Measurements from ENCODE around the gene APOA4.

- TF ChIP-seq POLR2A (IDR thresholded peaks at IDR 0.05; ENCODE audit: low read depth) (no peak), POLR2AphosphoS5 (IDR thresholded peaks at IDR 0.05) (no peak), EP300 (IDR thresholded peaks at IDR 0.05) (no peak)
- TF ChIP-seq, protein P1, sequence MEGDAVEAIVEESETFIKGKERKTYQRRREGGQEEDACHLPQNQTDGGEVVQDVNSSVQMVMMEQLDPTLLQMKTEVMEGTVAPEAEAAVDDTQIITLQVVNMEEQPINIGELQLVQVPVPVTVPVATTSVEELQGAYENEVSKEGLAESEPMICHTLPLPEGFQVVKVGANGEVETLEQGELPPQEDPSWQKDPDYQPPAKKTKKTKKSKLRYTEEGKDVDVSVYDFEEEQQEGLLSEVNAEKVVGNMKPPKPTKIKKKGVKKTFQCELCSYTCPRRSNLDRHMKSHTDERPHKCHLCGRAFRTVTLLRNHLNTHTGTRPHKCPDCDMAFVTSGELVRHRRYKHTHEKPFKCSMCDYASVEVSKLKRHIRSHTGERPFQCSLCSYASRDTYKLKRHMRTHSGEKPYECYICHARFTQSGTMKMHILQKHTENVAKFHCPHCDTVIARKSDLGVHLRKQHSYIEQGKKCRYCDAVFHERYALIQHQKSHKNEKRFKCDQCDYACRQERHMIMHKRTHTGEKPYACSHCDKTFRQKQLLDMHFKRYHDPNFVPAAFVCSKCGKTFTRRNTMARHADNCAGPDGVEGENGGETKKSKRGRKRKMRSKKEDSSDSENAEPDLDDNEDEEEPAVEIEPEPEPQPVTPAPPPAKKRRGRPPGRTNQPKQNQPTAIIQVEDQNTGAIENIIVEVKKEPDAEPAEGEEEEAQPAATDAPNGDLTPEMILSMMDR (IDR thresholded peaks at IDR 0.05): no peak
Observed at GRCh38 chr11:116771935-116772334, 51.2 kb downstream of the APOA4 start.
